ENCODE results near the gene GNGT1.

DNA sequence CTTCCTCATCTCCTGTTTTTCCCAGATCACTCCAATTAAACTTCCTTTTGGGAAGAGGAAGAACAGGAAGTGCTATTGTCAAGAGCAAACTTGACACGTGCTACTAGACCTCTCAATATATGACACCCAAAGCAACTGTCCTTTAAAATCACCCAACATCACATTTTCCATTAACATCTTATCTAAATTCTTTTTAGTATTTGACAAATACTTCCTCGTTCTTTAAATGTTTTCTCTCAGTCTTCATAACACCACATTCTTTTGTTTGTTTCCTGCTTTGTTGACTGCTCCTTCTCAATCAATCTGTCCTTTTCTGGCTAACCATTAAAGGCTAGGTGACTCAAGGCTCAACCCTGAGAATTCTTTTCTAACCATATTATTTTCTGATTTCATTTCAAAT lies 8.7 kb upstream of the GNGT1 start:
- TF ChIP-seq, protein P1, sequence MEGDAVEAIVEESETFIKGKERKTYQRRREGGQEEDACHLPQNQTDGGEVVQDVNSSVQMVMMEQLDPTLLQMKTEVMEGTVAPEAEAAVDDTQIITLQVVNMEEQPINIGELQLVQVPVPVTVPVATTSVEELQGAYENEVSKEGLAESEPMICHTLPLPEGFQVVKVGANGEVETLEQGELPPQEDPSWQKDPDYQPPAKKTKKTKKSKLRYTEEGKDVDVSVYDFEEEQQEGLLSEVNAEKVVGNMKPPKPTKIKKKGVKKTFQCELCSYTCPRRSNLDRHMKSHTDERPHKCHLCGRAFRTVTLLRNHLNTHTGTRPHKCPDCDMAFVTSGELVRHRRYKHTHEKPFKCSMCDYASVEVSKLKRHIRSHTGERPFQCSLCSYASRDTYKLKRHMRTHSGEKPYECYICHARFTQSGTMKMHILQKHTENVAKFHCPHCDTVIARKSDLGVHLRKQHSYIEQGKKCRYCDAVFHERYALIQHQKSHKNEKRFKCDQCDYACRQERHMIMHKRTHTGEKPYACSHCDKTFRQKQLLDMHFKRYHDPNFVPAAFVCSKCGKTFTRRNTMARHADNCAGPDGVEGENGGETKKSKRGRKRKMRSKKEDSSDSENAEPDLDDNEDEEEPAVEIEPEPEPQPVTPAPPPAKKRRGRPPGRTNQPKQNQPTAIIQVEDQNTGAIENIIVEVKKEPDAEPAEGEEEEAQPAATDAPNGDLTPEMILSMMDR (IDR thresholded peaks at IDR 0.05; ENCODE audit: low read depth, low read length, missing input control), result no peak
- TF ChIP-seq SP1 (IDR thresholded peaks at IDR 0.05), result no peak

Measured in liver (tissue), 3 donors.